H1 (cell line): ENCODE measurements around the gene PURB. TPM values are rescaled to one million over a fixed set of nuclear protein-coding genes. Genes with fewer than 3 reads are reported as not detected.

ENCODE experiments used
- CTCF ChIA-PET: fragments of 300-600 bp; sonication (Branson Sonifier 250); formaldehyde crosslinking; loops from one replicate; lab custom pipeline; 2021; ENCODE audit not compliant: partially characterized antibody; lab: Charles Lee
- POLR2A ChIA-PET: fragments of 300-600 bp; sonication (Branson Sonifier 250); formaldehyde crosslinking; loops from one replicate; lab custom pipeline; 2021; ENCODE audit warnings: inconsistent platforms; ENCODE audit not compliant: partially characterized antibody; lab: Charles Lee
- DNase-seq, 2 experiments: peaks; one replicate each; pipeline versions ENCODE4 v3.0.0 to v3.0.0-alpha.2; 2010 to 2022; ENCODE audit warnings: low spot score in 2 of 2, low read depth in 1 of 2, mixed read lengths in 1 of 2
- FAIRE-seq: peaks from 2 replicates; lab custom pipeline; 2011; peaks lifted over from hg19 to GRCh38; lab: Jason Lieb, UNC
- H2AFZ ChIP-seq: 2 replicates; pipeline ENCODE4 v1.8.1; 2012; ENCODE audit warnings: low read length, inconsistent platforms
- H2AK5ac ChIP-seq: 2 replicates; pipeline ENCODE4 v1.6.1; 2013; ENCODE audit warnings: low read depth, low read length
- H2BK120ac ChIP-seq: replicated peaks from 2 replicates; pipeline ENCODE3; 2013; ENCODE audit warnings: low read depth, low read length, inconsistent platforms
- H2BK12ac ChIP-seq: 2 replicates; pipeline ENCODE4 v1.6.1; 2013; ENCODE audit warnings: low read depth, low read length
- H2BK15ac ChIP-seq: 2 replicates; pipeline ENCODE4 v1.6.1; 2013; ENCODE audit warnings: low read length
- H2BK20ac ChIP-seq: 2 replicates; pipeline ENCODE4 v1.6.1; 2013; ENCODE audit warnings: low read length
- H2BK5ac ChIP-seq: 2 replicates; pipeline ENCODE4 v1.6.1; 2013; ENCODE audit warnings: low read depth, low read length
- H3K14ac ChIP-seq: 2 replicates; pipeline ENCODE4 v1.6.1; 2013; ENCODE audit warnings: inconsistent platforms; ENCODE audit not compliant: insufficient read length
- H3K18ac ChIP-seq: 2 replicates; pipeline ENCODE4 v1.6.1; 2013; ENCODE audit warnings: low read length; ENCODE audit errors: extremely low read depth
- H3K23ac ChIP-seq: 2 replicates; pipeline ENCODE4 v1.6.1; 2013; ENCODE audit warnings: inconsistent platforms; ENCODE audit not compliant: insufficient read length
- H3K23me2 ChIP-seq: 2 replicates; pipeline ENCODE4 v1.6.1; 2013; ENCODE audit warnings: low read depth, low read length
- H3K27ac ChIP-seq: 2 replicates; pipeline ENCODE4 v1.6.1; 2011; ENCODE audit warnings: low read depth, low read length, inconsistent platforms
- H3K27me3 ChIP-seq, 4 experiments: replicated peaks in 1 of 4; 1 replicate in 1 of 4; 2 replicates in 3 of 4; pipeline versions ENCODE4 v1.6.1 to v1.8.1; 2011 to 2013; ENCODE audit warnings: low read length in 3 of 4, mild to moderate bottlenecking in 3 of 4, inconsistent platforms in 2 of 4, mixed read lengths in 2 of 4, moderate library complexity in 1 of 4; ENCODE audit not compliant: control insufficient read depth in 3 of 4, insufficient read depth in 3 of 4; ENCODE audit errors: extremely low read depth in 1 of 4
- H3K36me3 ChIP-seq, 4 experiments: 2 replicates each; pipeline versions ENCODE4 v1.6.1 to v1.8.1; 2011 to 2013; ENCODE audit warnings: mild to moderate bottlenecking in 4 of 4, low read length in 3 of 4, moderate library complexity in 2 of 4, control low read depth in 1 of 4, inconsistent platforms in 1 of 4; ENCODE audit not compliant: insufficient read depth in 4 of 4, control insufficient read depth in 2 of 4
- H3K4ac ChIP-seq: replicated peaks from 2 replicates; pipeline ENCODE3; 2013; ENCODE audit warnings: low read length, low read depth, mixed read lengths, inconsistent platforms; ENCODE audit not compliant: insufficient read length
- H3K4me1 ChIP-seq, 4 experiments: replicated peaks in 1 of 4; 1 replicate in 1 of 4; 2 replicates in 3 of 4; pipeline versions ENCODE4 v1.6.1 to v1.8.1; 2011 to 2013; ENCODE audit warnings: low read length in 3 of 4, inconsistent platforms in 2 of 4, mixed read lengths in 1 of 4; ENCODE audit not compliant: insufficient read depth in 4 of 4, control insufficient read depth in 3 of 4
- H3K4me2 ChIP-seq, 2 experiments: 2 replicates each; pipeline versions ENCODE4 v1.6.1 to v1.8.1; 2011 to 2013; ENCODE audit warnings: low read depth in 2 of 2, low read length in 2 of 2, control low read depth in 1 of 2, inconsistent platforms in 1 of 2, mild to moderate bottlenecking in 1 of 2; ENCODE audit not compliant: insufficient read depth in 1 of 2
- H3K4me3 ChIP-seq, 4 experiments: fragments of 200-600, 300-600 bp in 1 of 4; sonication (generic), shearing (Covaris generic), sonication (Bioruptor Twin) in 1 of 4; 2 replicates each; pipeline versions ENCODE4 v1.5.1 to v1.8.1; 2011 to 2016; ENCODE audit warnings: low read length in 4 of 4, low read depth in 3 of 4, control low read depth in 2 of 4, inconsistent platforms in 2 of 4, mild to moderate bottlenecking in 2 of 4, mixed read lengths in 1 of 4, moderate library complexity in 1 of 4; ENCODE audit not compliant: insufficient read depth in 2 of 4; ENCODE audit errors: extremely low read depth in 1 of 4
- H3K56ac ChIP-seq: replicated peaks from 2 replicates; pipeline ENCODE3; 2013; ENCODE audit warnings: low read depth, mild to moderate bottlenecking, mixed read lengths, low read length, inconsistent platforms; ENCODE audit not compliant: insufficient read length
- H3K79me1 ChIP-seq: 2 replicates; pipeline ENCODE4 v1.6.1; 2013; ENCODE audit warnings: low read depth, low read length, control low read depth
- H3K79me2 ChIP-seq, 2 experiments: 2 replicates each; pipeline versions ENCODE4 v1.6.1 to v1.8.1; 2012 to 2013; ENCODE audit warnings: low read length in 2 of 2, mild to moderate bottlenecking in 2 of 2, inconsistent platforms in 1 of 2; ENCODE audit not compliant: insufficient read depth in 2 of 2, control insufficient read depth in 1 of 2
- H3K9ac ChIP-seq, 4 experiments: replicated peaks in 1 of 4; 1 replicate in 1 of 4; 2 replicates in 3 of 4; pipeline versions ENCODE4 v1.6.1 to v1.8.1; 2011 to 2013; ENCODE audit warnings: low read depth in 3 of 4, low read length in 3 of 4, control low read depth in 2 of 4, mild to moderate bottlenecking in 2 of 4, moderate library complexity in 2 of 4, inconsistent platforms in 1 of 4; ENCODE audit errors: extremely low read depth in 1 of 4
- H3K9me3 ChIP-seq, 2 experiments: 2 replicates each; pipeline versions ENCODE4 v1.6.1 to v1.8.1; 2012 to 2013; ENCODE audit warnings: mild to moderate bottlenecking in 2 of 2, moderate library complexity in 2 of 2, control low read depth in 1 of 2, inconsistent platforms in 1 of 2, low read depth in 1 of 2, low read length in 1 of 2, mixed read lengths in 1 of 2; ENCODE audit not compliant: insufficient read depth in 2 of 2
- H4K20me1 ChIP-seq, 2 experiments: replicated peaks in 1 of 2; 2 replicates each; pipeline versions ENCODE3 to v1.8.1; 2011 to 2013; ENCODE audit warnings: inconsistent platforms in 2 of 2, low read length in 2 of 2, mild to moderate bottlenecking in 1 of 2; ENCODE audit not compliant: insufficient read depth in 2 of 2, control insufficient read depth in 1 of 2
- H4K5ac ChIP-seq: 2 replicates; pipeline ENCODE4 v1.6.1; 2013; ENCODE audit warnings: low read length, low read depth, mixed read lengths, inconsistent platforms; ENCODE audit not compliant: insufficient read length
- H4K8ac ChIP-seq: 2 replicates; pipeline ENCODE4 v1.8.0; 2013; ENCODE audit warnings: mild to moderate bottlenecking, moderate library complexity, low read length, inconsistent platforms; ENCODE audit not compliant: insufficient read depth; ENCODE audit errors: extremely low read depth
- H4K91ac ChIP-seq: replicated peaks from 2 replicates; pipeline ENCODE3; 2013; ENCODE audit warnings: low read length, mixed read lengths, inconsistent platforms; ENCODE audit not compliant: insufficient read length
- EZH2 ChIP-seq: fragments of 200-600 bp; sonication (generic); IDR thresholded peaks from 2 replicates; pipeline ENCODE4 v1.7.1; 2012; ENCODE audit warnings: low read depth, mild to moderate bottlenecking, moderate library complexity, low read length, inconsistent platforms; ENCODE audit not compliant: severe bottlenecking
- NANOG ChIP-seq: IDR thresholded peaks from 2 replicates; pipeline ENCODE4 v1.6.1; 2011; ENCODE audit warnings: low read length, low read depth, mild to moderate bottlenecking, inconsistent platforms; ENCODE audit not compliant: insufficient read depth, poor library complexity, severe bottlenecking
- POLR2AphosphoS5 ChIP-seq: IDR thresholded peaks from 2 replicates; pipeline ENCODE4 v1.6.1; 2011; ENCODE audit warnings: low read depth, low read length
- SIX5 ChIP-seq: IDR thresholded peaks from 2 replicates; pipeline ENCODE4 v1.6.1; 2011; ENCODE audit warnings: mild to moderate bottlenecking, low read depth, low read length
- WGBS, 2 experiments: shearing (Covaris generic) in 1 of 2; methylation state at CpG; one replicate each; pipeline versions ENCODE4 v1.1.6 to v1.1.7; 2013 to 2015; ENCODE audit warnings: low lambda C conversion rate in 2 of 2, mixed read lengths in 2 of 2, inconsistent platforms in 1 of 2, low coverage in 1 of 2, missing lambda C conversion rate in 1 of 2; ENCODE audit not compliant: insufficient replicate concordance in 2 of 2, insufficient coverage in 1 of 2, insufficient read length in 1 of 2; ENCODE audit errors: extremely low coverage in 1 of 2, missing lambda C conversion rate in 1 of 2; 5-methylcytosine and 5-hydroxymethylcytosine counted together
- polyA plus RNA-seq, 7 experiments: library from polyadenylated mRNA; depleted of rRNA in 3 of 7; stranded (reverse) in 5 of 7; unstranded in 2 of 7; fragments of >200 nt in 5 of 7; fragments of 200-250 nt in 2 of 7; gene quantifications; 1 replicate in 5 of 7; 2 replicates in 1 of 7; 4 replicates in 1 of 7; pipeline versions ENCODE4 v1.2.1 to v1.2.3, GENCODE V29; 2011 to 2013; ENCODE audit warnings: missing spikeins in 2 of 7, mixed read lengths in 2 of 7
- total RNA-seq: library from RNA; stranded (reverse); fragmentation: NEBNext Ultra II Directional; extraction: Animal tissue kit (Norgen Biotek cat#: 25700); gene quantifications from 2 replicates; pipeline ENCODE4 v1.2.1, GENCODE V29; 2021
- TF ChIP-seq, protein P1 (sequence below), 3 experiments: IDR thresholded peaks; 1 replicate in 2 of 3; 2 replicates in 1 of 3; pipeline versions ENCODE4 v1.5.1 to v1.6.1; 2011; ENCODE audit warnings: low read length in 3 of 3, mild to moderate bottlenecking in 3 of 3, inconsistent platforms in 2 of 3, low read depth in 1 of 3, moderate library complexity in 1 of 3; ENCODE audit not compliant: insufficient read depth in 1 of 3; ENCODE audit errors: control extremely low read depth in 1 of 3

PURB gene
- total and polyA plus RNA-seq, 2 of the 8 experiments (the other 6 are each of a cell fraction or from before 2014, with no cell fraction given), result 3.3 to 22.7 TPM

DNA sequence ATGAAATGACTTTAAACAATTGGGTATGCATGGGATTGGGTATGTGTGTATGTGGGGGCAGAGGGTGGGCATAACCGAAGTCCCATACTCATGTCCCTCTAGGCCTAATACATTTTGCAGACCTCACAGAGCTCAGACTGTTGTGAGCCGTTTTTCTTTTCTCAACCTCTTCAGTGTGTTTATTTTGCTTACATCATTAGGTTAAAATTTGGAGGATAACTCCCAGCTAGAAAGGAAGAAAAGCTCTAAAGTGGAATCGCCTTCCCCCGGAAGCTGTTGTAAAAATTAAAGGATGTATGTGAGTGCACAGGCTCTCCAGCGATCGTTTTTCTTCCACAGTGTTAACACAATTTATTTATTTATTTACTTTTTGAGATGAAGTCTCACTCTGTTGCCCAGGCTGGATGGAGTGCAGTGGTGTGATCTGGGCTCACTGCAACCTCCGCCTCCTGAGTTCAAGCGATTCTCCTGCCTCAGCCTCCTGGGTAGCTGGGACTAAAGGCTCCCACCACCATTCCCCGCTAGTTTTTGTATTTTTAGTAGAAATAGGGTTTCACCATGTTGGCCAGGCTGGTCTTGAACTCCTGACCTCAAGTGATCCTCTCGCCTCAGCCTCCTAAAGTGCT is 36.0 kb downstream of the PURB start:
- Histone ChIP-seq H3K9me3 (no peaks in the 10 kb centered on the region), H3K4me1 (peaks cover 0 to 3% (median 0%) of the 10 kb centered on the region in 4 experiments; a peak in 2 of 7 replicates), H4K8ac (no peak overlapping the region), H3K4ac (no peak overlapping the region), H3K18ac (no peak overlapping the region), H4K20me1 (peaks cover 1 to 6% of the 10 kb centered on the region in 2 experiments), H3K79me2 (peaks cover 16 to 32% of the 10 kb centered on the region in 2 experiments), H3K23ac (no peak overlapping the region), H4K5ac (no peak overlapping the region), H3K4me3 (peak overlapping the region; percentile 71 to 97 (median 79)), H2BK20ac (no peak overlapping the region), H3K23me2 (no peaks in the 10 kb centered on the region; the same call in 1 of the 2 replicates), H2AK5ac (peak overlapping the region; percentile 57; the same call in 1 of the 2 replicates), H2BK12ac (no peak overlapping the region), H3K27ac (no peak overlapping the region), H4K91ac (no peak overlapping the region), H3K27me3 (no peaks in the 10 kb centered on the region), H2BK120ac (no peak overlapping the region), H2BK15ac (no peak overlapping the region), H3K4me2 (peak overlapping the region; percentile 72 to 73), H3K36me3 (no peaks in the 10 kb centered on the region), H3K9ac (peak overlapping the region in 1 of 4 experiments; percentile 100; a peak in 1 of 7 replicates), H2AFZ (no peak overlapping the region), H3K14ac (no peak overlapping the region), H3K56ac (no peak overlapping the region), H3K79me1 (no peaks in the 10 kb centered on the region), H2BK5ac (no peak overlapping the region)
- POLR2A ChIA-PET, result interaction anchor here (0.7 to 7.8 kb wide), 18 partner anchors 8 to 263 kb away, joined by 3 to 53 read pairs (median 5); partner anchors contain the start of genes PPIA and PURB
- 87% methylated on average over 10 of the region's 10 CpGs; no CpG with 5 or more reads in 1 of the 2 experiments for WGBS, 2 experiments
- TF ChIP-seq SIX5 (no peak), NANOG (no peak), EZH2 (no peak), POLR2AphosphoS5 (peak; percentile 20; the same call in 1 of the 2 replicates)
- TF ChIP-seq, protein P1, sequence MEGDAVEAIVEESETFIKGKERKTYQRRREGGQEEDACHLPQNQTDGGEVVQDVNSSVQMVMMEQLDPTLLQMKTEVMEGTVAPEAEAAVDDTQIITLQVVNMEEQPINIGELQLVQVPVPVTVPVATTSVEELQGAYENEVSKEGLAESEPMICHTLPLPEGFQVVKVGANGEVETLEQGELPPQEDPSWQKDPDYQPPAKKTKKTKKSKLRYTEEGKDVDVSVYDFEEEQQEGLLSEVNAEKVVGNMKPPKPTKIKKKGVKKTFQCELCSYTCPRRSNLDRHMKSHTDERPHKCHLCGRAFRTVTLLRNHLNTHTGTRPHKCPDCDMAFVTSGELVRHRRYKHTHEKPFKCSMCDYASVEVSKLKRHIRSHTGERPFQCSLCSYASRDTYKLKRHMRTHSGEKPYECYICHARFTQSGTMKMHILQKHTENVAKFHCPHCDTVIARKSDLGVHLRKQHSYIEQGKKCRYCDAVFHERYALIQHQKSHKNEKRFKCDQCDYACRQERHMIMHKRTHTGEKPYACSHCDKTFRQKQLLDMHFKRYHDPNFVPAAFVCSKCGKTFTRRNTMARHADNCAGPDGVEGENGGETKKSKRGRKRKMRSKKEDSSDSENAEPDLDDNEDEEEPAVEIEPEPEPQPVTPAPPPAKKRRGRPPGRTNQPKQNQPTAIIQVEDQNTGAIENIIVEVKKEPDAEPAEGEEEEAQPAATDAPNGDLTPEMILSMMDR (IDR thresholded peaks at IDR 0.05; ENCODE audit: control extremely low read depth in 1 of 3, insufficient read depth in 1 of 3, low read depth in 1 of 3, low read length in 3 of 3), result no peak
- FAIRE-seq (no peak), DNase-seq (no peak)
- CTCF ChIA-PET, result interaction anchor here (0.5 to 2.7 kb wide), 13 partner anchors 8 to 315 kb away, joined by 3 to 8 read pairs (median 3); no protein-coding TSS in a partner anchor
